K562 (cell line): ENCODE results near the gene SPRED2. TPM values are rescaled to one million over a fixed set of nuclear protein-coding genes. Genes with fewer than 3 reads are reported as not detected.
A peak's percentile ranks its signal among the peaks of the same experiment; 100 is the strongest.

ENCODE experiments used
- HMGN3 ChIP-seq: IDR thresholded peaks from 2 replicates; pipeline ENCODE4 v1.6.1; 2011; ENCODE audit warnings: borderline replicate concordance, low read depth, mild to moderate bottlenecking, mixed read lengths, low read length; ENCODE audit not compliant: insufficient read length; ENCODE audit errors: extremely low read depth
- RB1 ChIP-seq: fragments of 450-650 bp; IDR thresholded peaks from 2 replicates; pipeline ENCODE4 v1.6.1; 2017; ENCODE audit warnings: low read depth, mild to moderate bottlenecking
- RFX5 ChIP-seq: IDR thresholded peaks from 2 replicates; pipeline ENCODE4 v1.6.1; 2011; ENCODE audit warnings: low read depth, mild to moderate bottlenecking, improper control_type of control experiment, low read length
- SAFB ChIP-seq: fragments of 200-400 bp; formaldehyde crosslinking; IDR thresholded peaks from 2 replicates; pipeline ENCODE4 v1.6.1; 2017; ENCODE audit warnings: low read depth, low read length, borderline replicate concordance
- TCF3 ChIP-seq: sonication (generic); formaldehyde crosslinking; IDR thresholded peaks from 2 replicates; pipeline ENCODE4 v1.4.0; 2020; ENCODE audit warnings: mild to moderate bottlenecking, missing genetic modification reagents
- TCF7L2 ChIP-seq: fragments of 150-350 bp; IDR thresholded peaks from 2 replicates; pipeline ENCODE4 v1.6.1; 2016; ENCODE audit warnings: low read depth, mild to moderate bottlenecking, low read length, moderate library complexity
- U2AF2 ChIP-seq: fragments of 200-400 bp; formaldehyde crosslinking; optimal IDR thresholded peaks from 2 replicates; pipeline ENCODE3; 2017; ENCODE audit warnings: low read depth, mild to moderate bottlenecking, low read length
- ZNF165 ChIP-seq: fragments of 250-450 bp; sonication (Bioruptor Pico); IDR thresholded peaks from 2 replicates; pipeline ENCODE4 v1.4.0; 2020; ENCODE audit warnings: borderline replicate concordance
- polyA plus RNA-seq, 8 experiments: library from polyadenylated mRNA; depleted of rRNA in 4 of 8; stranded (reverse) in 5 of 8; unstranded in 3 of 8; fragments of >200 nt; fragmentation: Nextera tagmentation in 2 of 8; fragmentation: Illumina TruSeq in 1 of 8; extraction: Ambion mirVana in 2 of 8; extraction: Trizol in 1 of 8; gene quantifications; 2 replicates each; pipeline versions ENCODE4 v1.2.1 to v1.2.3, GENCODE V29; 2011 to 2014; ENCODE audit warnings: inconsistent platforms in 1 of 8, missing spikeins in 1 of 8
- total RNA-seq, 7 experiments: library from RNA; depleted of rRNA in 6 of 7; stranded (reverse); fragments of >200 nt in 6 of 7; fragmentation: Illumina TruSeq in 2 of 7; extraction: Trizol in 2 of 7; gene quantifications; 2 replicates each; pipeline versions ENCODE4 v1.2.1 to v1.2.3, GENCODE V29; 2011 to 2021; ENCODE audit warnings: low replicate concordance in 1 of 7
- TF ChIP-seq, protein P1 (sequence below): fragments of 250-450 bp; sonication (Bioruptor Pico); IDR thresholded peaks from 2 replicates; pipeline ENCODE4 v1.9.0; 2021; ENCODE audit warnings: mild to moderate bottlenecking
- TF ChIP-seq, protein P2 (sequence below): sonication (generic); formaldehyde crosslinking; IDR thresholded peaks from 2 replicates; pipeline ENCODE4 v1.8.0; 2023; ENCODE audit warnings: mild to moderate bottlenecking, missing genetic modification reagents
- TF ChIP-seq, protein P3 (sequence below): fragments of 250-450 bp; sonication (Bioruptor Pico); IDR thresholded peaks from 2 replicates; pipeline ENCODE4 v1.4.0; 2020
- TF ChIP-seq, protein P4 (sequence below): sonication (generic); formaldehyde crosslinking; IDR thresholded peaks from 2 replicates; pipeline ENCODE4 v1.8.0; 2022; ENCODE audit warnings: missing genetic modification reagents, mild to moderate bottlenecking, borderline replicate concordance
- TF ChIP-seq, protein P5 (sequence below): fragments of 250-450 bp; sonication (Bioruptor Pico); IDR thresholded peaks from 2 replicates; pipeline ENCODE4 v1.8.0; 2021; ENCODE audit warnings: moderate library complexity, mild to moderate bottlenecking, inconsistent platforms
- TF ChIP-seq, protein P6 (sequence below), 2 experiments: fragments of 250-450 bp in 1 of 2; fragments of 450-650 bp in 1 of 2; sonication (Bioruptor Pico) in 1 of 2; IDR thresholded peaks; 2 replicates each; pipeline versions ENCODE4 v1.6.1 to v1.8.0; 2016 to 2021; ENCODE audit warnings: mild to moderate bottlenecking in 2 of 2, moderate library complexity in 2 of 2, missing compliant biosample characterization in 1 of 2, missing genetic modification characterization in 1 of 2

Gene SPRED2
- total and polyA plus RNA-seq, 9 of the 15 experiments (the other 6 are each of a cell fraction or from before 2014, with no cell fraction given) = 4.6 to 50.8 (median 14.1) TPM

DNA sequence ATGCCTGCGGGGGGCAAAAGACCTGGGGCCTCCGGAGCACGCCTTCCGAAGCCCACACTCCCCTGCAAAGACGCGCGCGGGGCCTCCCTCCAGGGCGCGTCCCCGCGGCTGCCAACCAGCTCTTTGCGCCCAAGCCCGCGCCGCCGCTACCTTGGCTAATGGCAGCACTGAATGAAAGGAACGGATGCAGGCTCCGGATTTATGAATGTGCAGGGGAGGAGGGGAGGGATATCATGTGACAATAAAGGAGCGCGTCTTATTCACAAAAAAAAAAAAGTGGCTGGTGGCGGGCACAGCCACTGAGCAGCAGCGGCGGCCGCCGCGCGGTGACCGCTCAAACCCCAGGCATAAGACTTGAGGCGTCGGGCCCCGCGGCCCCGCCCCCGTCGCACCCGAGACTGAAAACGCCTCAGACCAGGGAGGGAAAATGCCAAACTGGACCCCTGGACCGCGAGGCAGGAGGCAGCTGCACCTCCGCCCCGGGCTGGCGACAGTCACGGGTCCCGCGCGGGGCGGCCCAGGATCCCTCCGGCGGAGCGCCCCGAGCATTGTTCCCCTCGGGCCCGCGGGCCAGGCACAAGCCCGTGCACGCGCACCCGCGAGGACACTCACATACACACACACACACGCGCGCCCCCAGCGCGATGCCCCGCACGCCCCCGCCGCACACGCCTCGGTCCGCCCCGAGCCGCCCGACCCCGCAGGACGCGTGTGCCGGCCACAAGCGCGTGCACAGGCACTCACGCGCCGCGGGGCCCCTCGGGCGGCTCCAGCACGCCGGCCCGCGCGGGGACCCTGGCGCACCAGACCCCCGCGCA, 1.6 kb downstream of the SPRED2 start (continued):
- TF ChIP-seq, protein P1, sequence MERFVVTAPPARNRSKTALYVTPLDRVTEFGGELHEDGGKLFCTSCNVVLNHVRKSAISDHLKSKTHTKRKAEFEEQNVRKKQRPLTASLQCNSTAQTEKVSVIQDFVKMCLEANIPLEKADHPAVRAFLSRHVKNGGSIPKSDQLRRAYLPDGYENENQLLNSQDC (CRISPR knock-in tag) = no peak
- TF ChIP-seq, protein P2, sequence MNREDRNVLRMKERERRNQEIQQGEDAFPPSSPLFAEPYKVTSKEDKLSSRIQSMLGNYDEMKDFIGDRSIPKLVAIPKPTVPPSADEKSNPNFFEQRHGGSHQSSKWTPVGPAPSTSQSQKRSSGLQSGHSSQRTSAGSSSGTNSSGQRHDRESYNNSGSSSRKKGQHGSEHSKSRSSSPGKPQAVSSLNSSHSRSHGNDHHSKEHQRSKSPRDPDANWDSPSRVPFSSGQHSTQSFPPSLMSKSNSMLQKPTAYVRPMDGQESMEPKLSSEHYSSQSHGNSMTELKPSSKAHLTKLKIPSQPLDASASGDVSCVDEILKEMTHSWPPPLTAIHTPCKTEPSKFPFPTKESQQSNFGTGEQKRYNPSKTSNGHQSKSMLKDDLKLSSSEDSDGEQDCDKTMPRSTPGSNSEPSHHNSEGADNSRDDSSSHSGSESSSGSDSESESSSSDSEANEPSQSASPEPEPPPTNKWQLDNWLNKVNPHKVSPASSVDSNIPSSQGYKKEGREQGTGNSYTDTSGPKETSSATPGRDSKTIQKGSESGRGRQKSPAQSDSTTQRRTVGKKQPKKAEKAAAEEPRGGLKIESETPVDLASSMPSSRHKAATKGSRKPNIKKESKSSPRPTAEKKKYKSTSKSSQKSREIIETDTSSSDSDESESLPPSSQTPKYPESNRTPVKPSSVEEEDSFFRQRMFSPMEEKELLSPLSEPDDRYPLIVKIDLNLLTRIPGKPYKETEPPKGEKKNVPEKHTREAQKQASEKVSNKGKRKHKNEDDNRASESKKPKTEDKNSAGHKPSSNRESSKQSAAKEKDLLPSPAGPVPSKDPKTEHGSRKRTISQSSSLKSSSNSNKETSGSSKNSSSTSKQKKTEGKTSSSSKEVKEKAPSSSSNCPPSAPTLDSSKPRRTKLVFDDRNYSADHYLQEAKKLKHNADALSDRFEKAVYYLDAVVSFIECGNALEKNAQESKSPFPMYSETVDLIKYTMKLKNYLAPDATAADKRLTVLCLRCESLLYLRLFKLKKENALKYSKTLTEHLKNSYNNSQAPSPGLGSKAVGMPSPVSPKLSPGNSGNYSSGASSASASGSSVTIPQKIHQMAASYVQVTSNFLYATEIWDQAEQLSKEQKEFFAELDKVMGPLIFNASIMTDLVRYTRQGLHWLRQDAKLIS = peak; percentile 55; the same call in 1 of the 2 replicates
- TF ChIP-seq U2AF2 = no peak
- TF ChIP-seq RB1 = no peak
- TF ChIP-seq, protein P3, sequence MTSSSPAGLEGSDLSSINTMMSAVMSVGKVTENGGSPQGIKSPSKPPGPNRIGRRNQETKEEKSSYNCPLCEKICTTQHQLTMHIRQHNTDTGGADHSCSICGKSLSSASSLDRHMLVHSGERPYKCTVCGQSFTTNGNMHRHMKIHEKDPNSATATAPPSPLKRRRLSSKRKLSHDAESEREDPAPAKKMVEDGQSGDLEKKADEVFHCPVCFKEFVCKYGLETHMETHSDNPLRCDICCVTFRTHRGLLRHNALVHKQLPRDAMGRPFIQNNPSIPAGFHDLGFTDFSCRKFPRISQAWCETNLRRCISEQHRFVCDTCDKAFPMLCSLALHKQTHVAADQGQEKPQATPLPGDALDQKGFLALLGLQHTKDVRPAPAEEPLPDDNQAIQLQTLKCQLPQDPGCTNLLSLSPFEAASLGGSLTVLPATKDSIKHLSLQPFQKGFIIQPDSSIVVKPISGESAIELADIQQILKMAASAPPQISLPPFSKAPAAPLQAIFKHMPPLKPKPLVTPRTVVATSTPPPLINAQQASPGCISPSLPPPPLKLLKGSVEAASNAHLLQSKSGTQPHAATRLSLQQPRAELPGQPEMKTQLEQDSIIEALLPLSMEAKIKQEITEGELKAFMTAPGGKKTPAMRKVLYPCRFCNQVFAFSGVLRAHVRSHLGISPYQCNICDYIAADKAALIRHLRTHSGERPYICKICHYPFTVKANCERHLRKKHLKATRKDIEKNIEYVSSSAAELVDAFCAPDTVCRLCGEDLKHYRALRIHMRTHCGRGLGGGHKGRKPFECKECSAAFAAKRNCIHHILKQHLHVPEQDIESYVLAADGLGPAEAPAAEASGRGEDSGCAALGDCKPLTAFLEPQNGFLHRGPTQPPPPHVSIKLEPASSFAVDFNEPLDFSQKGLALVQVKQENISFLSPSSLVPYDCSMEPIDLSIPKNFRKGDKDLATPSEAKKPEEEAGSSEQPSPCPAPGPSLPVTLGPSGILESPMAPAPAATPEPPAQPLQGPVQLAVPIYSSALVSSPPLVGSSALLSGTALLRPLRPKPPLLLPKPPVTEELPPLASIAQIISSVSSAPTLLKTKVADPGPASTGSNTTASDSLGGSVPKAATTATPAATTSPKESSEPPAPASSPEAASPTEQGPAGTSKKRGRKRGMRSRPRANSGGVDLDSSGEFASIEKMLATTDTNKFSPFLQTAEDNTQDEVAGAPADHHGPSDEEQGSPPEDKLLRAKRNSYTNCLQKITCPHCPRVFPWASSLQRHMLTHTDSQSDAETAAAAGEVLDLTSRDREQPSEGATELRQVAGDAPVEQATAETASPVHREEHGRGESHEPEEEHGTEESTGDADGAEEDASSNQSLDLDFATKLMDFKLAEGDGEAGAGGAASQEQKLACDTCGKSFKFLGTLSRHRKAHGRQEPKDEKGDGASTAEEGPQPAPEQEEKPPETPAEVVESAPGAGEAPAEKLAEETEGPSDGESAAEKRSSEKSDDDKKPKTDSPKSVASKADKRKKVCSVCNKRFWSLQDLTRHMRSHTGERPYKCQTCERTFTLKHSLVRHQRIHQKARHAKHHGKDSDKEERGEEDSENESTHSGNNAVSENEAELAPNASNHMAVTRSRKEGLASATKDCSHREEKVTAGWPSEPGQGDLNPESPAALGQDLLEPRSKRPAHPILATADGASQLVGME (CRISPR knock-in tag) = no peak
- TF ChIP-seq HMGN3 = peak; percentile 23
- TF ChIP-seq, protein P4, sequence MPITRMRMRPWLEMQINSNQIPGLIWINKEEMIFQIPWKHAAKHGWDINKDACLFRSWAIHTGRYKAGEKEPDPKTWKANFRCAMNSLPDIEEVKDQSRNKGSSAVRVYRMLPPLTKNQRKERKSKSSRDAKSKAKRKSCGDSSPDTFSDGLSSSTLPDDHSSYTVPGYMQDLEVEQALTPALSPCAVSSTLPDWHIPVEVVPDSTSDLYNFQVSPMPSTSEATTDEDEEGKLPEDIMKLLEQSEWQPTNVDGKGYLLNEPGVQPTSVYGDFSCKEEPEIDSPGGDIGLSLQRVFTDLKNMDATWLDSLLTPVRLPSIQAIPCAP (CRISPR knock-in tag) = no peak
- no peak for TF ChIP-seq TCF7L2
- TF ChIP-seq ZNF165 (CRISPR knock-in tag) = no peak
- TF ChIP-seq, protein P5, sequence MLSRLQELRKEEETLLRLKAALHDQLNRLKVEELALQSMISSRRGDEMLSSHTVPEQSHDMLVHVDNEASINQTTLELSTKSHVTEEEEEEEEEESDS (CRISPR knock-in tag) = no peak
- no peak for TF ChIP-seq TCF3 (CRISPR knock-in tag)
- TF ChIP-seq, protein P6, sequence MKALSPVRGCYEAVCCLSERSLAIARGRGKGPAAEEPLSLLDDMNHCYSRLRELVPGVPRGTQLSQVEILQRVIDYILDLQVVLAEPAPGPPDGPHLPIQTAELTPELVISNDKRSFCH (CRISPR knock-in tag; IDR thresholded peaks at IDR 0.05) = no peak
- TF ChIP-seq, protein P6 (tag; IDR thresholded peaks at IDR 0.05) = no peak
- TF ChIP-seq RFX5 = no peak
- 0 out of 2 replicates have a peak, but pooled peaks have one; percentile 42 for TF ChIP-seq SAFB
